Choroid plexus epithelial cell (primary cell): ENCODE measurements around the gene SPARC.

Source experiments
- DNase-seq: peaks from one replicate; pipeline ENCODE4 v3.0.0-alpha.2; 2010; ENCODE audit warnings: low read depth
- H3K4me3 ChIP-seq: 2 replicates; pipeline ENCODE4 v1.5.1; 2011; ENCODE audit warnings: low read depth, mild to moderate bottlenecking, control low read depth, low read length, moderate library complexity
- CTCF ChIP-seq: conservative IDR thresholded peaks from 2 replicates; pipeline ENCODE4 v1.5.1; 2011; ENCODE audit warnings: low read depth, mild to moderate bottlenecking, control low read depth, inconsistent platforms, low read length, moderate library complexity

The SPARC gene

GRCh38 chr5:151718153-151718552, 31.4 kb upstream of the SPARC start:
- H3K4me3 ChIP-seq = no peak overlapping the region
- TF ChIP-seq CTCF = no peak
- peak; percentile 36 for DNase-seq

- no peak overlapping the region for H3K4me3 ChIP-seq
- TF ChIP-seq CTCF = no peak
Measured at GRCh38 chr5:151717416-151717815, 30.7 kb upstream of the SPARC start.

GRCh38 chr5:151709109-151709735, 22.5 kb upstream of the SPARC start:
- no peak for DNase-seq
- no peak overlapping the region for H3K4me3 ChIP-seq
- TF ChIP-seq CTCF = no peak

More at GRCh38 chr5:151717416-151717815, 30.7 kb upstream of the SPARC start:
- DNase-seq = no peak

GRCh38 chr5:151708126-151708525, 21.4 kb upstream of the SPARC start:
- peak; percentile 31 for DNase-seq
- TF ChIP-seq CTCF = no peak
- no peak overlapping the region for H3K4me3 ChIP-seq

- H3K4me3 ChIP-seq = no peak overlapping the region
- TF ChIP-seq CTCF = peak; percentile 11
- DNase-seq = peak; percentile 26
Measured at GRCh38 chr5:151707567-151707966, 20.9 kb upstream of the SPARC start.

- no peak overlapping the region for H3K4me3 ChIP-seq
- no peak for TF ChIP-seq CTCF
- DNase-seq = no peak
Measured at GRCh38 chr5:151706906-151707305, 20.2 kb upstream of the SPARC start.

GRCh38 chr5:151703780-151704179, 17.1 kb upstream of the SPARC start:
- no peak overlapping the region for H3K4me3 ChIP-seq
- no peak for TF ChIP-seq CTCF
- no peak for DNase-seq
